MM.1S (cell line): ENCODE measurements around the gene SHC4.

ENCODE experiments used
- DNase-seq: peaks from one replicate; pipeline ENCODE4 v3.0.0-alpha.2; 2015
- H2AFZ ChIP-seq: fragments of 300-600 bp; sonication (generic); 2 replicates; pipeline ENCODE4 v1.6.0; 2016; ENCODE audit warnings: antibody characterized with exemption, low read length
- H3F3A ChIP-seq: fragments of 300-600 bp; sonication (generic); 2 replicates; pipeline ENCODE4 v1.6.1; 2016; ENCODE audit warnings: mild to moderate bottlenecking, antibody characterized with exemption, low read length, moderate library complexity, mixed read lengths; ENCODE audit not compliant: insufficient read depth
- H3K27ac ChIP-seq: fragments of 300-600 bp; sonication (generic); 2 replicates; pipeline ENCODE4 v1.5.1; 2016; ENCODE audit warnings: mild to moderate bottlenecking, low read length
- H3K27me3 ChIP-seq: fragments of 300-600 bp; sonication (generic); replicated peaks from 2 replicates; pipeline ENCODE4 v1.6.0; 2016; ENCODE audit warnings: low read length; ENCODE audit not compliant: insufficient read depth
- H3K36me3 ChIP-seq: fragments of 300-600 bp; sonication (generic); replicated peaks from 2 replicates; pipeline ENCODE4 v1.6.1; 2016; ENCODE audit warnings: mild to moderate bottlenecking, low read length, mixed read lengths; ENCODE audit not compliant: insufficient read depth
- H3K4me1 ChIP-seq: fragments of 300-600 bp; sonication (generic); 2 replicates; pipeline ENCODE4 v1.6.1; 2016; ENCODE audit warnings: low read length, mixed read lengths
- H3K4me2 ChIP-seq: fragments of 300-600 bp; sonication (generic); 2 replicates; pipeline ENCODE4 v1.6.0; 2016; ENCODE audit warnings: low read depth, low read length
- H3K4me3 ChIP-seq: fragments of 300-600 bp; sonication (generic); 2 replicates; pipeline ENCODE4 v1.5.1; 2016; ENCODE audit warnings: low read length, mixed read lengths
- H3K79me2 ChIP-seq: fragments of 300-600 bp; sonication (generic); 2 replicates; pipeline ENCODE4 v1.6.1; 2016; ENCODE audit warnings: mixed run types, low read length, mixed read lengths
- H3K9ac ChIP-seq: fragments of 300-600 bp; sonication (generic); 2 replicates; pipeline ENCODE4 v1.6.1; 2016; ENCODE audit warnings: low read length, mixed read lengths
- H3K9me2 ChIP-seq: fragments of 300-600 bp; sonication (generic); replicated peaks from 2 replicates; pipeline ENCODE4 v1.6.1; 2016; ENCODE audit warnings: mild to moderate bottlenecking, low read length, mixed read lengths; ENCODE audit not compliant: insufficient read depth
- H3K9me3 ChIP-seq: fragments of 300-600 bp; sonication (generic); replicated peaks from 2 replicates; pipeline ENCODE4 v1.6.1; 2016; ENCODE audit warnings: mild to moderate bottlenecking, low read length, mixed read lengths; ENCODE audit not compliant: insufficient read depth
- H4K20me1 ChIP-seq: fragments of 300-600 bp; sonication (generic); 2 replicates; pipeline ENCODE4 v1.6.1; 2016; ENCODE audit warnings: mild to moderate bottlenecking, low read length, moderate library complexity, mixed read lengths; ENCODE audit not compliant: insufficient read depth
- CTCF ChIP-seq: fragments of 300-600 bp; sonication (generic); IDR thresholded peaks from 2 replicates; pipeline ENCODE4 v1.5.1; 2016; ENCODE audit warnings: antibody characterized with exemption, low read length, mixed read lengths
- EZH2 ChIP-seq: fragments of 300-600 bp; sonication (generic); optimal IDR thresholded peaks from 2 replicates; pipeline ENCODE3; 2017; ENCODE audit warnings: low read depth, mild to moderate bottlenecking, antibody characterized with exemption, low read length, mixed read lengths
- EZH2phosphoT487 ChIP-seq: fragments of 300-600 bp; sonication (generic); IDR thresholded peaks from 2 replicates; pipeline ENCODE4 v1.6.1; 2018; ENCODE audit warnings: antibody characterized with exemption, low read length

The SHC4 gene

GRCh38 chr15:48963524-48964113, at the start of gene SHC4:
Gene SHC4 (minus strand): TSS chr15:48963919. CDS start chr15:48963015, 904 bp downstream.
- H3F3A ChIP-seq: no peaks in the 10 kb centered on the region

GRCh38 chr15:48999314-48999713, 35.6 kb upstream of the SHC4 start:
- no peak for DNase-seq
- H3K4me2 ChIP-seq: no peak overlapping the region
- no peaks in the 10 kb centered on the region for H3K4me1 ChIP-seq
- no peaks in the 10 kb centered on the region for H3K27me3 ChIP-seq
- no peaks in the 10 kb centered on the region for H3F3A ChIP-seq
- no peak for TF ChIP-seq EZH2
- TF ChIP-seq CTCF: no peak
- TF ChIP-seq EZH2phosphoT487: no peak
- H2AFZ ChIP-seq: no peak overlapping the region
- no peaks in the 10 kb centered on the region for H3K79me2 ChIP-seq
- H3K27ac ChIP-seq: no peak overlapping the region
- no peak overlapping the region for H3K4me3 ChIP-seq
- no peaks in the 10 kb centered on the region for H3K9me2 ChIP-seq
- no peaks in the 10 kb centered on the region for H4K20me1 ChIP-seq
- H3K36me3 ChIP-seq: no peaks in the 10 kb centered on the region; the same call in 1 of the 2 replicates
- H3K9ac ChIP-seq: no peak overlapping the region
- H3K9me3 ChIP-seq: no peaks in the 10 kb centered on the region

More at GRCh38 chr15:48963524-48964113, at the start of gene SHC4:
- peak; percentile 20 for DNase-seq
- TF ChIP-seq CTCF (no peak), EZH2phosphoT487 (no peak), EZH2 (no peak)
- H3K79me2 ChIP-seq: no peaks in the 10 kb centered on the region
- no peaks in the 10 kb centered on the region for H3K36me3 ChIP-seq
- no peaks in the 10 kb centered on the region; the same call in none of the 2 replicates for H3K4me1 ChIP-seq
- H3K27ac ChIP-seq: no peak within 1 kb of the TSS
- no peaks in the 10 kb centered on the region for H4K20me1 ChIP-seq
- no peaks in the 10 kb centered on the region for H3K9me3 ChIP-seq
- peak within 1 kb of the TSS; percentile 8; the same call in 1 of the 2 replicates for H2AFZ ChIP-seq
- H3K9ac ChIP-seq: no peak within 1 kb of the TSS
- no peaks in the 10 kb centered on the region for H3K9me2 ChIP-seq
- H3K27me3 ChIP-seq: no peaks in the 10 kb centered on the region
- peak within 1 kb of the TSS; percentile 39 for H3K4me3 ChIP-seq
- peak within 1 kb of the TSS; percentile 50 for H3K4me2 ChIP-seq

- no peaks in the 10 kb centered on the region for H3F3A ChIP-seq
- no peaks in the 10 kb centered on the region for H3K4me1 ChIP-seq
- H3K9me2 ChIP-seq: no peaks in the 10 kb centered on the region
- no peak overlapping the region for H3K4me2 ChIP-seq
- no peaks in the 10 kb centered on the region for H3K79me2 ChIP-seq
- TF ChIP-seq EZH2 (no peak), CTCF (no peak), EZH2phosphoT487 (no peak)
- H3K27me3 ChIP-seq: no peaks in the 10 kb centered on the region
- H3K9ac ChIP-seq: no peak overlapping the region
- no peak overlapping the region for H3K4me3 ChIP-seq
- H4K20me1 ChIP-seq: no peaks in the 10 kb centered on the region
- H2AFZ ChIP-seq: no peak overlapping the region
- no peaks in the 10 kb centered on the region for H3K9me3 ChIP-seq
- no peaks in the 10 kb centered on the region; the same call in 1 of the 2 replicates for H3K36me3 ChIP-seq
- H3K27ac ChIP-seq: no peak overlapping the region
- DNase-seq: no peak
Measured at GRCh38 chr15:48996276-48996675, 32.6 kb upstream of the SHC4 start.
